Forelimb muscle (tissue), 1 donor: ENCODE measurements around the gene XPO5. TPM values are rescaled to one million over a fixed set of nuclear protein-coding genes. Genes with fewer than 3 reads are reported as not detected.
"Not testable (repeated sequence)": the region's sequence is repeated elsewhere in the genome, so short reads cannot be mapped to it uniquely, and the experiment has no call there.

ENCODE experiments used
- DNase-seq: peaks from one replicate; pipeline ENCODE4 v3.0.0-alpha.2; 2013; ENCODE audit warnings: low read depth
- polyA plus RNA-seq: library from polyadenylated mRNA; unstranded; fragments of 120-200 nt; gene quantifications from one replicate; pipeline ENCODE4 v1.2.1, GENCODE V29; 2013; ENCODE audit not compliant: insufficient read length

Gene XPO5
- polyA plus RNA-seq, 1 donor: 25.7 TPM

DNA sequence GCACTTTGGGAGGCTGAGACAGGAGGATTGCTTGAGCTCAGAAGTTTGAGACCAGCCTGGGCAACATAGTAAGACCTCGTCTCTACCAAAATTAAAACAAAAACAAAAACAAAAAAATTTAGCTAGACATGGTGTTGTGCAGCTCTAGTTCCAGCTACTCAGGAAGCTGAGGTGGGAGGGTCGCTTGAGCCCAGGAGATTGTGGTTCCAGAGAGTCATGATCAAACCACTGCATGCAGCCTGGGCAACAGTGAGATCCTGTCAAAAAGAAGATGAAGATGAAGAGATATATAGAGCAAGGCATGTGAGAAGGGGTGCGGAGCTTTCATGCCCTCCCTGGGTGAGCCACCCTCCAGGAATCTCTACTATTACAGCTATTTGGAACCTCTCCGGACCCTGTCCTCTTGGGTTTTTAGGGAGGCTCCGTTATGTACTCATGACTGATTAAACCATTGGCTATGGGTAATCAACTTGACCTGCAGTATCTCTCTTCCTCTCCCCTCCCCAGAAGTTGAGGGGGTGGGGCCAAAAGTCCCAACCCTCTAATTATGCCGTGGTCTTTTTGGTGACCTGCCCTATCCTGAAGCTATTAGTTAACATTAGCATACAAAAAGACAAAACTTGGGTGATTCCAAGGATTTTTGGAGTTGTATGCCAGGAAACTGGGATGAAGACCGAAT, 9.2 kb upstream of the XPO5 start:
- no peak for DNase-seq

DNA sequence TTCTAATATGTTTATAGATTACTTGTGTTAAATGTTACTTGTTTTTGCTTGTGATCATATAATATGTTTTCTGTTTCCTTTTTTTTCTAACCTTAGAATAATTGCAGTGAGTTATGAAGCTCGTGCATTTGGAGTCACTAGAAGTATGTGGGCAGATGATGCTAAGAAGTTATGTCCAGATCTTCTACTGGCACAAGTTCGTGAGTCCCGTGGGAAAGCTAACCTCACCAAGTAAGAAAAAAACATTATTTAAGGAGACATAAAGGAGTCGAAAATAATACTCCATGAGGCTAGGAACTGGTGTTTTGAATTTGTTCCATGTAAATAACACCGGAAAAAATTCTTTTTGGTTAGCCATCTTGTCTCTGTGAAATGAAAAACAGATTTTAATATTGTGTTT, 7.1 kb upstream of the XPO5 start:
- DNase-seq: no peak

DNA sequence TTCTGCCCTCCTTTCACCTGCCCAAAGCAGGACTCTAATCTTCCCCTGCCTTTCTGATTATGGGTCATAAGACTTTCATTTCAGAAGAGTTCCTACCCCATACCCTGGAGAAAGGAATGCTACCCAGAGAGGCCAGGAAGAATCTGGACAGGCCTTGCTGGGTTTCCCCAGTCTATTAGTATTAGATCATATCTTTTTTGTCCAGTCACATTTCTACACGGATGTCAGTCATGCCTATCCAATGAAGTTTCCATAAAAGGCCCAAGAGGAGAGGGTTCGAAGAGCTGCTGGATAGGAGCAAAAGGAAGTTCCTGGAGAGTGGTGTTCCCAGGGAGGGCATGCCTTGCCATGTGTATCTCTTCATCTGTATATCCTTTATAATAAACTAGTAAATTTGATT, 3.3 kb upstream of the XPO5 start:
- DNase-seq: no peak

GRCh38 chr6:43578748-43579147, 2.9 kb upstream of the XPO5 start:
- DNase-seq: no peak

- DNase-seq: no peak
Measured at GRCh38 chr6:43575105-43575771, 600 bp downstream of the XPO5 start.

DNA sequence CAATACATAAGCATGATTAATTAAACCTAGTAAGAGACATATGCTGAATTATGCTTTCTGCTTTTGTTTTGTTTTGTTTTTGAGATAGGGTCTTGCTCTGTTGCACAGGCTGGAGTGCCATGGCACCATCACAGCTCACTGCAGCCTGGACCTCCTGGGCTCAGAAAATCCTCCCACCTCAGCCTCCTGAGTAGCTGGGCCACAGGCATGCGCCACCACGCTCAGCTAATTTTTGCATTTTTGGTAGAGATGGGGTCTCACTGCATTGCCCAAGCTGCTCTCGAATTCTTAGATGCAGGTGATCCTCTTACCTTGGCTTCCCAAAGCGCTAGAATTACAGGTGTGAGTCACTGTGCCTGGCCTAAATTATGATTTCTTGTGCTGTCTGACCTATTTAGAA, 3.8 kb downstream of the XPO5 start:
- no peak for DNase-seq

GRCh38 chr6:43570876-43571441, 4.9 kb downstream of the XPO5 start:
- no peak for DNase-seq

DNA sequence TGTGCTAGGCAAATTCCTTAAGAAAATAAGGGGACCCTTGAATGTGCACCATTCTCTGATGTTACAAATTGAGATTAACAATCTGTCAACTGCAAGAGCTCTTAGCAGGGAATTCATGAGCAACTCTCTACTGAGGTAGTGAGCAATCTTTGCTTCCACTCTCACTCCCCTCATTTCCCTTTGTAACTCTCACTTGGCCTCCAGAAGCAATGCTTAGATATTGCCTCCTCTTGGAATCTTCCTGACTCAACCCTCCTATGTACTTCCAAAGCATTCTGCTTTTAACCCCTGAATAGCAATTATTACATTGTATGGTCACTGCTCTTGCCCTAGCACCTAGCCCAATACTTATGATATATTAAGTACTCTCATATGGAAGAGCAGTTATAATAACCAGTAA, 16.5 kb downstream of the XPO5 start:
- DNase-seq: no peak

- not testable (repeated sequence) for DNase-seq
Measured at GRCh38 chr6:43557620-43558019, 18.2 kb downstream of the XPO5 start.

GRCh38 chr6:43547222-43547621, 28.6 kb downstream of the XPO5 start:
- no peak for DNase-seq

DNA sequence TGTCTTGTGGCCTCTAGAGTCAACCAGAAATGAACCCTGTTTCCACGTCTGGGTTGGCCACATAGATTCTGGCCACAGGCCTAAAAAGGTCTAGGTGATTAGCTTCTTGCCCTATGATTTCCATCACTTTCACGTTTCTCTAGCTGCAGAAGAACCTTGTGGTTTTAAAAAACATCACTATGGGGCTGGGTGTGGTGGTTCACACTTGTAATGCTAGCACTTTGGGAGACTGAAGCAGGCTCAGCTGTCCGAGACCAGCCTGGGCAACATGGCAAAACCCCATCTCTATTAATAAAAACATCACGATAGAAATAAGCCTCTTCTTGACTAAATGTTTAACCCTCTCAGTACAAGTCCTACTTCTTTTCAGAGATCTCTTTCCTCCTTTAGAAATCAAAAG, 31.4 kb downstream of the XPO5 start:
- DNase-seq: no peak

GRCh38 chr6:43541774-43542471, 33.9 kb downstream of the XPO5 start:
- no peak for DNase-seq

DNA sequence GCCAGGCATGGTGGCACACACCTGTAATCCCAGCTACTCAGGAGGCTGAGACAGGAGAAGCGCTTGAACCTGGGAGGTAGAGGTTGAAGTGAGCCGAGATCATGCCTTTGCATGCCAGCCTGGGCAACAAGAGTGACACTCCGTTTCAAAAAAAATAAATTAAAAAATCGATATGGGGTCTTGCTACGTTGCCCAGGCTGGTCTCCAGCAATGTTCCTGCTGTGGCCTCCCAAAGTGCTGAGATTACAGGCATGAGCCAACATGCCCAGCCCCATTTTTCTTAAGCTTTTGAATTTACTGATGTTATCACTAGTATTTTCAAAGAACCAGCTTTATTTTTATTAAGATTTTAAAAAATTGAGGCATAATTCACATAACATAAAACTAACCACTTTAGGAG, 35.3 kb downstream of the XPO5 start:
- DNase-seq: no peak

- not testable (repeated sequence) for DNase-seq
Measured at GRCh38 chr6:43539409-43539808, 36.4 kb downstream of the XPO5 start.

DNA sequence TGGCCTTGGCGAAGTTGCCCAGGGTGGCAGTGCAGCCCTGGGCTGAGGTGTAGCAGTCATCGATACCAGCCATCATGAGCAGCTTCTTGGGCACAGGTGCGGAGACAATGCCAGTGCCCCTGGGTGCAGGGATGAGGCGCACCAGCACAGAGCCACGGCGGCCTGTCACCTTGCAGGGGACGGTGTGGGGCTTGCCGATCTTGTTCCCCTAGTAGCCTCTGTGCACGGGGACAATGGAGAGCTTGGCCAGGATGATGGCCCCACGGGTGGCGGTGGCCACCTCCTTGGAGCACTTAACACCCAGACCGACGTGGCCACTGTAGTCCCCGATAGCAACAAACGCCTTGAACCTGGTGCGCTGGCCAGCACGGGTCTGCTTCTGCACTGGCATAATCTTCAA, 36.9 kb downstream of the XPO5 start:
- not testable (repeated sequence) for DNase-seq

GRCh38 chr6:43532201-43532600, 43.6 kb downstream of the XPO5 start:
- DNase-seq: no peak

- DNase-seq: no peak
Measured at GRCh38 chr6:43524483-43524961, 51.3 kb downstream of the XPO5 start.

- no peak for DNase-seq
Measured at GRCh38 chr6:43523284-43523683, 52.6 kb downstream of the XPO5 start.

DNA sequence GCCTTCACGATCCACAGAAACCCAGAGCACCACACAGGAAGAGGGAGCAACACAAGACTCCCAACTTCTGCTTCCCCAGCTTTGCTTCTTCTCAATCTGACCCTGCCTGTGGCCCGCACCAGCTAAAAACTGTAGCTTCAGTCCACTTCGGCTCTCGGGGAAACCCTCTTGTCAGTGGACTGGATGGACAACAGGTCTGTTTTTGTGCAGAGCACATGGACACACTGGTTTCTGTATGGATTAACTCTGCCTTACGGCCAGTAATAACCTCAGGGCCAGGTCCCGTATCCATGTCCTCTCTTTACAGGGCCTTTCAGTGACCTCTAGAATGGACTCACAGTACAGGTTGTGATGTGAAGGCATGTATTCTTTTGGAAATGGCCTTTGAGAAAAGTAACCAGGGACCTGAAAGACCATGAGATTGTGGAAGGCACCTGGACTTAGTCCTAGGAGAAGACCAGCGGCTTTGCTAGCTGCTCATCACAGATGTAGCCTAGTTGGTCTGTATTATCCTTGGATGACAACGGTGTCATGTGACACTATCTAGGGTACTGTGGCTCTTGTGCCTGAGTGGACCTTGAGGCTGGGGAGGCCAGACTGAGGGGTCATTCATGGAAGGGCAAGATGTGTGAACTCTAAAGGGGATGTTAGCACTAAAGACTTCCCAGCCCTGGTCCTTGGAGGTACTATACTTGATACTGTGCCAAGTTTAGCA, 53.1 kb downstream of the XPO5 start:
- no peak for DNase-seq

GRCh38 chr6:43521836-43522235, 54.0 kb downstream of the XPO5 start:
- DNase-seq: no peak

- no peak for DNase-seq
Measured at GRCh38 chr6:43520097-43520496, 55.7 kb downstream of the XPO5 start.
